ENCODE measurements around the gene PPME1. TPM values are rescaled to one million over a fixed set of nuclear protein-coding genes. Genes with fewer than 3 reads are reported as not detected.

PPME1 gene
- total RNA-seq, 2 experiments from 2014 or later: 13.7 to 16.3 TPM

DNA sequence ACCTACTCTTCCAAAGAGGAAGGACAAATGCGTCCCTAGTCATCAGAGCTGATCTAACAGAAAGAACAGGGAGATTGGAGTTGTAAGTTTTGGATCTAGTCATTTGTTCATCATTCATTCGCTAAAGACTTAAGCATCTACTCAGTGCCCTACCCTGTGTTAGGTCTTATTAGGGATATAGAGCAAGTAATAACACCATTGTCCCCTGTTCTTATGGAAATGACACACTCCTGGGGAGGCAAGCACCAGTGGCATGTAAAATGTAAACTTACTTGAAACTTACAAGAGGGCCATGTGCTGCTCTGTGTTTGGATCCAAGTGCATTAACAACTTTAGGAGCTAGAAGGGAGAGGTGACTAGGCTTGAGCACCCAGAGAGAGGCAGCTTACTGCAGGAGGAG is 78.4 kb downstream of the PPME1 start:
- Histone ChIP-seq H3K36me3 (ENCODE audit: insufficient read depth, low read length) (peaks cover 60% of the 10 kb centered on the region), H3K27me3 (ENCODE audit: control insufficient read depth in 1 of 2, insufficient read depth in 2 of 2, low read length in 2 of 2) (no peaks in the 10 kb centered on the region), H3K9me3 (ENCODE audit: control insufficient read depth in 1 of 2, insufficient read depth in 1 of 2, low read length in 2 of 2) (no peaks in the 10 kb centered on the region), H3K27ac (ENCODE audit: low read depth in 1 of 2, low read length in 2 of 2) (no peak overlapping the region), H3K4me3 (ENCODE audit: low read length) (no peak overlapping the region), H3K4me1 (ENCODE audit: insufficient read depth, low read length) (no peaks in the 10 kb centered on the region)
- Mint-ChIP-seq H3K4me1 (ENCODE audit: low read depth) (no peaks in the 10 kb centered on the region), H3K27me3 (no peaks in the 10 kb centered on the region), H3K27ac (no peak overlapping the region), H3K4me3 (no peak overlapping the region), H3K36me3 (ENCODE audit: low read depth) (peaks cover 71% of the 10 kb centered on the region), H3K9me3 (no peaks in the 10 kb centered on the region)
- ChIA-PET CTCF (no interaction called here), POLR2A (no interaction called here)
- intact Hi-C loops (cut with DNase I, micrococcal nuclease): no loop called here
- no peak for DNase-seq
- TF ChIP-seq, protein P1, sequence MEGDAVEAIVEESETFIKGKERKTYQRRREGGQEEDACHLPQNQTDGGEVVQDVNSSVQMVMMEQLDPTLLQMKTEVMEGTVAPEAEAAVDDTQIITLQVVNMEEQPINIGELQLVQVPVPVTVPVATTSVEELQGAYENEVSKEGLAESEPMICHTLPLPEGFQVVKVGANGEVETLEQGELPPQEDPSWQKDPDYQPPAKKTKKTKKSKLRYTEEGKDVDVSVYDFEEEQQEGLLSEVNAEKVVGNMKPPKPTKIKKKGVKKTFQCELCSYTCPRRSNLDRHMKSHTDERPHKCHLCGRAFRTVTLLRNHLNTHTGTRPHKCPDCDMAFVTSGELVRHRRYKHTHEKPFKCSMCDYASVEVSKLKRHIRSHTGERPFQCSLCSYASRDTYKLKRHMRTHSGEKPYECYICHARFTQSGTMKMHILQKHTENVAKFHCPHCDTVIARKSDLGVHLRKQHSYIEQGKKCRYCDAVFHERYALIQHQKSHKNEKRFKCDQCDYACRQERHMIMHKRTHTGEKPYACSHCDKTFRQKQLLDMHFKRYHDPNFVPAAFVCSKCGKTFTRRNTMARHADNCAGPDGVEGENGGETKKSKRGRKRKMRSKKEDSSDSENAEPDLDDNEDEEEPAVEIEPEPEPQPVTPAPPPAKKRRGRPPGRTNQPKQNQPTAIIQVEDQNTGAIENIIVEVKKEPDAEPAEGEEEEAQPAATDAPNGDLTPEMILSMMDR (IDR thresholded peaks at IDR 0.05): no peak
- no peak for ATAC-seq (ENCODE audit: poor library complexity)

DNA sequence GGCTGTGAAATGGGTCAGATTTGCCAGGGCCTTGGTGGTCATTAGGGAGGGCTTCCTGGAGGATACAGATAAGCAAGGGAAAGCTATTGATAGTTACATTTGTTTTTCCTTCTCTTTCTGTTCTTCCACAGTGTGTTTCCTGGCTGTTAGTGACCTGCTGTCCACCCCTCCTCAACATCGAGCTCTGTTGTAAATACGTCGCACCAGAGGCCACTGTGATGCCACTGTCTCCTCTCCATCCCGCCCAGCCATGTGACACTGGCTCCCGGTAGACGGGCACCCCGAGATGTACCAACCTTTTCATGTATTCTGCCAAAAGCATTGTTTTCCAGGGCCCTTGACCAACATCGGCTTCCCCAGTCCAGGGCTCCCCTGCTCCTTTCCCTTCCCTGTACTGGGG is 82.3 kb downstream of the PPME1 start:
- ChIA-PET CTCF (no interaction called here), POLR2A (no interaction called here)
- ATAC-seq (ENCODE audit: poor library complexity): no peak
- Histone ChIP-seq H3K27me3 (ENCODE audit: control insufficient read depth in 1 of 2, insufficient read depth in 2 of 2, low read length in 2 of 2) (no peaks in the 10 kb centered on the region), H3K9me3 (ENCODE audit: control insufficient read depth in 1 of 2, insufficient read depth in 1 of 2, low read length in 2 of 2) (no peaks in the 10 kb centered on the region), H3K4me1 (ENCODE audit: insufficient read depth, low read length) (no peaks in the 10 kb centered on the region), H3K36me3 (ENCODE audit: insufficient read depth, low read length) (peaks cover 47% of the 10 kb centered on the region), H3K4me3 (ENCODE audit: low read length) (no peak overlapping the region), H3K27ac (ENCODE audit: low read depth in 1 of 2, low read length in 2 of 2) (no peak overlapping the region)
- H3K4me3 Mint-ChIP-seq: no peak overlapping the region
- H3K9me3 Mint-ChIP-seq: no peaks in the 10 kb centered on the region
- DNase-seq: no peak
- peaks cover 53% of the 10 kb centered on the region for H3K36me3 Mint-ChIP-seq (ENCODE audit: low read depth)
- no peaks in the 10 kb centered on the region for H3K27me3 Mint-ChIP-seq
- peaks cover 7% of the 10 kb centered on the region for H3K4me1 Mint-ChIP-seq (ENCODE audit: low read depth)
- TF ChIP-seq, protein P1 (IDR thresholded peaks at IDR 0.05): no peak
- H3K27ac Mint-ChIP-seq: no peak overlapping the region
- intact Hi-C loops (cut with DNase I, micrococcal nuclease): no loop called here

DNA sequence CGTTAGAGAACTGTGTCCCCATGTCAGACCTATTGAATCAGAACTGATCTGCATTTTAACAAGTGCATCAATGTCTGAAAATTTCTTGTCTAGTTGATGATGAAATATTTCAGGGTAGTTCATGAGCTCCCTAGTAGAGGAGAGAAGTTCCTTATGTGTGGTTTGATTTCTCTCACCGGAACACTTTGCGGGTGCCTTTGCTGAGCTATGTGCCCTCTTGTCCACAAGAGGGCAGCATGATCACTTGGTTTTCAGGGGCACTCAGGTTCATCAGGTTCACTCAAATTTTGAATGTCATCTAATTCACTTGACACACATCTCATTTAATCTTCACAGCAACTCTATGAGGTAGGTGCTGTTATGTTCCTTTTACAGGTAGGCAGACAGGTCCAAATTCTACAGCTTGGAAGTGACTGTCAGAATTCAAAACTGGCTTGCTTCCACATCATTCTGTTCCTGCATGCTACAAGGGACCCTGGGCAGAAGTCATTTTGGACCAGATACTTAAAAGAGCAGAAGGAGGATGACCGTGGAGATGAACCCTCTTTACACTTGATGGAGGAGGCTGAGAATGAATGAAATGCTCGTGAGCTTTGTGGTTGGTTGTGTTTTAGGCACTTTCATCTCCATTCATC is 84.8 kb downstream of the PPME1 start:
- Histone ChIP-seq H3K27ac (ENCODE audit: low read depth in 1 of 2, low read length in 2 of 2) (no peak overlapping the region), H3K36me3 (ENCODE audit: insufficient read depth, low read length) (peaks cover 32% of the 10 kb centered on the region), H3K9me3 (ENCODE audit: control insufficient read depth in 1 of 2, insufficient read depth in 1 of 2, low read length in 2 of 2) (peaks cover 0 to 1% of the 10 kb centered on the region in 2 experiments), H3K4me1 (ENCODE audit: insufficient read depth, low read length) (no peaks in the 10 kb centered on the region), H3K27me3 (ENCODE audit: control insufficient read depth in 1 of 2, insufficient read depth in 2 of 2, low read length in 2 of 2) (no peaks in the 10 kb centered on the region), H3K4me3 (ENCODE audit: low read length) (no peak overlapping the region)
- H3K36me3 Mint-ChIP-seq (ENCODE audit: low read depth): peaks cover 35% of the 10 kb centered on the region
- ChIA-PET CTCF (interaction anchor here (0.6 to 2.6 kb wide), 9 partner anchors 9 to 641 kb away, joined by 3 to 14 read pairs (median 3); no protein-coding TSS in a partner anchor), POLR2A (interaction anchor here (1.2 to 2.4 kb wide), 4 partner anchors 24 to 193 kb away, joined by 3 to 11 read pairs (median 8); partner anchors contain the start of genes C2CD3 and PPME1)
- ATAC-seq (ENCODE audit: poor library complexity) (peak; percentile 89), DNase-seq (peak; percentile 20 to 80 (median 43))
- intact Hi-C loops (cut with DNase I, micrococcal nuclease): loop anchor here (1.0 to 5.0 kb wide), 6 partner anchors 65 to 316 kb away; no protein-coding TSS in a partner anchor
- H3K4me1 Mint-ChIP-seq (ENCODE audit: low read depth): peaks cover 7% of the 10 kb centered on the region
- TF ChIP-seq, protein P1 (IDR thresholded peaks at IDR 0.05): peak; percentile 96
- H3K9me3 Mint-ChIP-seq: no peaks in the 10 kb centered on the region
- H3K27ac Mint-ChIP-seq: no peak overlapping the region
- no peak overlapping the region for H3K4me3 Mint-ChIP-seq
- H3K27me3 Mint-ChIP-seq: no peaks in the 10 kb centered on the region

All from CD4-positive, alpha-beta T cell (primary cell).